NOMO-1 treated with dmso at 0.1 percent for 144 hours (cell line): Measurements from ENCODE around the gene PCDH9.
"Not testable (repeated sequence)": the region's sequence is repeated elsewhere in the genome, so short reads cannot be mapped to it uniquely, and the experiment has no call there.

Source experiments
- DNase-seq: peaks from one replicate; lab custom pipeline; 2025; ENCODE audit not compliant: unreplicated experiment; lab: John Stamatoyannopoulos, UW

PCDH9 gene

GRCh38 chr13:66322193-66322740 is 907.9 kb downstream of the PCDH9 start:
- no peak for DNase-seq

- no peak for DNase-seq
These were observed 915.2 kb downstream of the PCDH9 start for GRCh38 chr13:66314911-66315310.

- no peak for DNase-seq
These were observed 916.7 kb downstream of the PCDH9 start for GRCh38 chr13:66313413-66313812.

- no peak for DNase-seq
These were observed 917.6 kb downstream of the PCDH9 start for GRCh38 chr13:66312312-66313087.

- DNase-seq: no peak
These were observed 924.0 kb downstream of the PCDH9 start for GRCh38 chr13:66305961-66306617.

- no peak for DNase-seq
These were observed 928.7 kb downstream of the PCDH9 start for GRCh38 chr13:66301482-66301881.

GRCh38 chr13:66301006-66301405 is 929.1 kb downstream of the PCDH9 start:
- no peak for DNase-seq

- DNase-seq: no peak
These were observed 933.3 kb downstream of the PCDH9 start for GRCh38 chr13:66296875-66297274.

GRCh38 chr13:66296328-66296727 is 933.8 kb downstream of the PCDH9 start:
- no peak for DNase-seq

- DNase-seq: not testable (repeated sequence)
These were observed 943.3 kb downstream of the PCDH9 start for GRCh38 chr13:66286806-66287205.

- no peak for DNase-seq
These were observed 954.7 kb downstream of the PCDH9 start for GRCh38 chr13:66275416-66275815.

GRCh38 chr13:66273011-66273410 is 957.1 kb downstream of the PCDH9 start:
- no peak for DNase-seq

GRCh38 chr13:66266761-66267160 is 963.4 kb downstream of the PCDH9 start:
- DNase-seq: no peak

- no peak for DNase-seq
These were observed 963.8 kb downstream of the PCDH9 start for GRCh38 chr13:66266348-66266747.

- DNase-seq: no peak
These were observed 964.8 kb downstream of the PCDH9 start for GRCh38 chr13:66265371-66265770.

- DNase-seq: no peak
These were observed 965.2 kb downstream of the PCDH9 start for GRCh38 chr13:66264971-66265370.

GRCh38 chr13:66262330-66262729 is 967.8 kb downstream of the PCDH9 start:
- no peak for DNase-seq

GRCh38 chr13:66259426-66259825 is 970.7 kb downstream of the PCDH9 start:
- not testable (repeated sequence) for DNase-seq
